Hindlimb muscle (tissue), 1 donor: Measurements from ENCODE around the gene MAP2K5. TPM values are rescaled to one million over a fixed set of nuclear protein-coding genes. Genes with fewer than 3 reads are reported as not detected.

ENCODE experiments used
- DNase-seq: peaks from one replicate; pipeline ENCODE4 v3.0.0-alpha.2; 2013
- polyA plus RNA-seq: library from polyadenylated mRNA; unstranded; fragments of 120-200 nt; gene quantifications from one replicate; pipeline ENCODE4 v1.2.1, GENCODE V29; 2013; ENCODE audit not compliant: insufficient read length

The MAP2K5 gene
- polyA plus RNA-seq, 1 donor, result 21.1 TPM

GRCh38 chr15:67812241-67812644 is 269.7 kb downstream of the MAP2K5 start:
- DNase-seq, result no peak

GRCh38 chr15:67813104-67813634 is 270.7 kb downstream of the MAP2K5 start:
- DNase-seq, result no peak

GRCh38 chr15:67815036-67815592 is 272.6 kb downstream of the MAP2K5 start:
- DNase-seq, result no peak

GRCh38 chr15:67816668-67817067 is 274.2 kb downstream of the MAP2K5 start:
- no peak for DNase-seq

GRCh38 chr15:67818464-67818863 is 276.0 kb downstream of the MAP2K5 start:
- DNase-seq, result no peak

- no peak for DNase-seq
These were observed 277.1 kb downstream of the MAP2K5 start for GRCh38 chr15:67819636-67820035.

GRCh38 chr15:67820122-67820991 is 277.9 kb downstream of the MAP2K5 start:
- no peak for DNase-seq

- peak; percentile 75 for DNase-seq
These were observed 278.7 kb downstream of the MAP2K5 start for GRCh38 chr15:67820992-67821783.

GRCh38 chr15:67821784-67822440 is 279.4 kb downstream of the MAP2K5 start:
- no peak for DNase-seq

GRCh38 chr15:67822537-67823313 is 280.2 kb downstream of the MAP2K5 start:
- no peak for DNase-seq

- no peak for DNase-seq
These were observed 281.1 kb downstream of the MAP2K5 start for GRCh38 chr15:67823314-67824196.

GRCh38 chr15:67824197-67824968 is 281.9 kb downstream of the MAP2K5 start:
- DNase-seq, result no peak

GRCh38 chr15:67824976-67825880 is 282.7 kb downstream of the MAP2K5 start, which contains the start of gene SKOR1:
TSS of gene SKOR1 (plus strand) at chr15:67825509. CDS start at chr15:67825603, 94 bp downstream.
- DNase-seq, result no peak

- DNase-seq, result no peak
These were observed 283.6 kb downstream of the MAP2K5 start for GRCh38 chr15:67825881-67826716.

GRCh38 chr15:67826717-67827561 is 284.4 kb downstream of the MAP2K5 start:
- DNase-seq, result no peak

GRCh38 chr15:67827562-67828277 is 285.2 kb downstream of the MAP2K5 start:
- DNase-seq, result no peak
